Fibroblast of lung (primary cell): Measurements from ENCODE around the gene KRCC1. TPM values are rescaled to one million over a fixed set of nuclear protein-coding genes. Genes with fewer than 3 reads are reported as not detected.
"Not testable (repeated sequence)": the region's sequence is repeated elsewhere in the genome, so short reads cannot be mapped to it uniquely, and the experiment has no call there.

Experiments used
- DNase-seq, 2 donors: peaks; one replicate each; pipeline versions ENCODE4 v3.0.0 to v3.0.0-alpha.2; 2010; ENCODE audit warnings: low read depth in 2 of 2
- H2AFZ ChIP-seq: 2 replicates; pipeline ENCODE4 v1.5.1; 2012; ENCODE audit warnings: low read length, control low read depth, inconsistent platforms
- H3K27ac ChIP-seq: 2 replicates; pipeline ENCODE4 v1.5.1; 2011; ENCODE audit warnings: low read length, control low read depth; ENCODE audit not compliant: insufficient read depth
- H3K27me3 ChIP-seq: 2 replicates; pipeline ENCODE4 v1.5.1; 2011; ENCODE audit warnings: mild to moderate bottlenecking, low read length; ENCODE audit not compliant: control insufficient read depth, insufficient read depth
- H3K36me3 ChIP-seq: 2 replicates; pipeline ENCODE4 v1.5.1; 2011; ENCODE audit warnings: low read length; ENCODE audit not compliant: control insufficient read depth, insufficient read depth
- H3K4me1 ChIP-seq: 2 replicates; pipeline ENCODE4 v1.5.1; 2011; ENCODE audit warnings: low read length; ENCODE audit not compliant: control insufficient read depth, insufficient read depth; ENCODE audit errors: extremely low read depth
- H3K4me2 ChIP-seq: 2 replicates; pipeline ENCODE4 v1.5.1; 2011; ENCODE audit warnings: low read length, control low read depth; ENCODE audit not compliant: insufficient read depth; ENCODE audit errors: extremely low read depth
- H3K4me3 ChIP-seq, 4 experiments: fragments of 200-600 bp in 1 of 4; sonication (generic) in 1 of 4; replicated peaks in 1 of 4; 2 replicates each; pipeline ENCODE4 v1.5.1; 2011 to 2016; ENCODE audit warnings: low read length in 4 of 4, low read depth in 3 of 4, mild to moderate bottlenecking in 3 of 4, control low read depth in 2 of 4, inconsistent platforms in 1 of 4, mixed read lengths in 1 of 4; ENCODE audit not compliant: insufficient read depth in 1 of 4; ENCODE audit errors: control extremely low read depth in 1 of 4
- H3K79me2 ChIP-seq: 2 replicates; pipeline ENCODE4 v1.5.1; 2012; ENCODE audit warnings: mild to moderate bottlenecking, low read length, inconsistent platforms; ENCODE audit not compliant: control insufficient read depth, insufficient read depth
- H3K9ac ChIP-seq: 2 replicates; pipeline ENCODE4 v1.5.1; 2011; ENCODE audit warnings: mild to moderate bottlenecking, low read length, control low read depth; ENCODE audit not compliant: insufficient read depth
- H3K9me3 ChIP-seq: 2 replicates; pipeline ENCODE4 v1.5.1; 2012; ENCODE audit warnings: low read depth, low read length; ENCODE audit not compliant: control insufficient read depth, insufficient read depth
- H4K20me1 ChIP-seq: 2 replicates; pipeline ENCODE4 v1.5.1; 2011; ENCODE audit warnings: low read length; ENCODE audit not compliant: control insufficient read depth, insufficient read depth; ENCODE audit errors: extremely low read depth
- EZH2 ChIP-seq: IDR thresholded peaks from 2 replicates; pipeline ENCODE4 v1.5.1; 2012; ENCODE audit warnings: low read length, control low read depth, mild to moderate bottlenecking; ENCODE audit errors: missing control alignments
- polyA plus RNA-seq, 2 donors: library from polyadenylated mRNA; depleted of rRNA in 1 of 2; stranded (reverse) in 1 of 2; unstranded in 1 of 2; fragments of >200 nt; gene quantifications; 2 replicates each; pipeline ENCODE4 v1.2.1, GENCODE V29; 2011 to 2012; ENCODE audit warnings: missing spikeins in 1 of 2
- total RNA-seq: library from RNA; depleted of rRNA; stranded (reverse); fragments of >200 nt; gene quantifications from 2 replicates; pipeline ENCODE4 v1.2.1, GENCODE V29; 2014
- TF ChIP-seq, protein P1 (sequence below), 2 donors: IDR thresholded peaks in 1 of 2; conservative IDR thresholded peaks in 1 of 2; 1 replicate in 1 of 2; 2 replicates in 1 of 2; pipeline ENCODE4 v1.5.1; 2011 to 2012; ENCODE audit warnings: low read length in 2 of 2, control low read depth in 1 of 2, inconsistent platforms in 1 of 2, low read depth in 1 of 2, mild to moderate bottlenecking in 1 of 2

Gene KRCC1
- total and polyA plus RNA-seq, 2 donors (not counting 1 experiment from before 2014, with no cell fraction given): 39.3 to 44.4 TPM

DNA sequence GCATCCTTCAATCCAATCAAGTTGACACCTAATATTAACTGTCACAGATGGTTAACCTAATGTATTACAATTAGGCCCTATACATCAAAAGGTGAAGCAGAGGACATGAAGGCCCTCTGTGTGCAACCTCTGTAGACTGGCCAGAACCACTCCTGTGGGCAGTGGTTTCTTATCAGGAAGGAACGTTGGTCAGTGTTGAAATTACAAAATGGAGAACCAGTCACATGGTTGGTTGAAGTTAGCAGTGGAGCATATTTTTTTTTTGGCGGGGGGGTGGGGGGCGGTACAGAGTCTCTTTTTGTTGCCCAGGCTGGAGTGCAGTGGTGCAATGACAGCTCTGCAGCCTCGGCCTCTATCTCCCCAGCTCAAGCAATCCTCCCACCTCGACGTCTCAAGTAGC, 59.0 kb downstream of the KRCC1 start:
- Histone ChIP-seq H3K9ac (no peak overlapping the region), H3K9me3 (no peaks in the 10 kb centered on the region), H3K4me1 (no peaks in the 10 kb centered on the region), H3K4me2 (no peak overlapping the region), H3K36me3 (no peaks in the 10 kb centered on the region), H3K27me3 (no peaks in the 10 kb centered on the region), H4K20me1 (no peaks in the 10 kb centered on the region), H3K79me2 (no peaks in the 10 kb centered on the region), H2AFZ (no peak overlapping the region), H3K27ac (no peak overlapping the region), H3K4me3 (no peak overlapping the region)
- no peak for TF ChIP-seq EZH2
- TF ChIP-seq, protein P1, sequence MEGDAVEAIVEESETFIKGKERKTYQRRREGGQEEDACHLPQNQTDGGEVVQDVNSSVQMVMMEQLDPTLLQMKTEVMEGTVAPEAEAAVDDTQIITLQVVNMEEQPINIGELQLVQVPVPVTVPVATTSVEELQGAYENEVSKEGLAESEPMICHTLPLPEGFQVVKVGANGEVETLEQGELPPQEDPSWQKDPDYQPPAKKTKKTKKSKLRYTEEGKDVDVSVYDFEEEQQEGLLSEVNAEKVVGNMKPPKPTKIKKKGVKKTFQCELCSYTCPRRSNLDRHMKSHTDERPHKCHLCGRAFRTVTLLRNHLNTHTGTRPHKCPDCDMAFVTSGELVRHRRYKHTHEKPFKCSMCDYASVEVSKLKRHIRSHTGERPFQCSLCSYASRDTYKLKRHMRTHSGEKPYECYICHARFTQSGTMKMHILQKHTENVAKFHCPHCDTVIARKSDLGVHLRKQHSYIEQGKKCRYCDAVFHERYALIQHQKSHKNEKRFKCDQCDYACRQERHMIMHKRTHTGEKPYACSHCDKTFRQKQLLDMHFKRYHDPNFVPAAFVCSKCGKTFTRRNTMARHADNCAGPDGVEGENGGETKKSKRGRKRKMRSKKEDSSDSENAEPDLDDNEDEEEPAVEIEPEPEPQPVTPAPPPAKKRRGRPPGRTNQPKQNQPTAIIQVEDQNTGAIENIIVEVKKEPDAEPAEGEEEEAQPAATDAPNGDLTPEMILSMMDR (conservative IDR thresholded peaks at IDR 0.05 in 1 of 2, IDR thresholded peaks at IDR 0.05 in 1 of 2; ENCODE audit: low read depth in 1 of 2, low read length in 2 of 2): no peak
- no peak for DNase-seq

DNA sequence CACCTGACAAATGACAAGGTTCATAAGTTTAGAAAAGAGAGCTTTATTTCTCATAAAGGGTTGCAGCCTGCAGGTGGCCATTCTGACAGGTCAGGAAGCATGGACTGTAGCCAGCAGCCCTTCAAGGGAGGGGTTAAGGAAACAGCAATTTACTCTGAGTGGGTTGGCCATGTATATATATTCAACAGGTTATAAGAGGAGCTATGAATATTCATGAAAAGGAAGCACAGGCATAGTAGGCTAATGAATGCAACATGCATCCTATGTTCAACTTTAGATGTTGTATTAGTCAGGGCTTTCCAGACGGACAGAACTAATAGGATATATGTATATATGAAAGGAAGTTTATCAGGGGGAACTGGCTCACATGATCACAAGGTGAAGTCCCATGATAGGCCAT, 59.8 kb downstream of the KRCC1 start:
- H3K9ac ChIP-seq: no peak overlapping the region
- H3K4me3 ChIP-seq: no peak overlapping the region
- no peaks in the 10 kb centered on the region for H3K4me1 ChIP-seq
- no peaks in the 10 kb centered on the region for H3K9me3 ChIP-seq
- no peak overlapping the region for H3K27ac ChIP-seq
- no peak overlapping the region for H3K4me2 ChIP-seq
- no peaks in the 10 kb centered on the region for H3K79me2 ChIP-seq
- H3K27me3 ChIP-seq: no peaks in the 10 kb centered on the region
- H2AFZ ChIP-seq: no peak overlapping the region
- no peaks in the 10 kb centered on the region for H4K20me1 ChIP-seq
- DNase-seq: no peak
- H3K36me3 ChIP-seq: no peaks in the 10 kb centered on the region
- TF ChIP-seq EZH2: no peak
- TF ChIP-seq, protein P1 (conservative IDR thresholded peaks at IDR 0.05 in 1 of 2, IDR thresholded peaks at IDR 0.05 in 1 of 2; ENCODE audit: low read depth in 1 of 2, low read length in 2 of 2): no peak

DNA sequence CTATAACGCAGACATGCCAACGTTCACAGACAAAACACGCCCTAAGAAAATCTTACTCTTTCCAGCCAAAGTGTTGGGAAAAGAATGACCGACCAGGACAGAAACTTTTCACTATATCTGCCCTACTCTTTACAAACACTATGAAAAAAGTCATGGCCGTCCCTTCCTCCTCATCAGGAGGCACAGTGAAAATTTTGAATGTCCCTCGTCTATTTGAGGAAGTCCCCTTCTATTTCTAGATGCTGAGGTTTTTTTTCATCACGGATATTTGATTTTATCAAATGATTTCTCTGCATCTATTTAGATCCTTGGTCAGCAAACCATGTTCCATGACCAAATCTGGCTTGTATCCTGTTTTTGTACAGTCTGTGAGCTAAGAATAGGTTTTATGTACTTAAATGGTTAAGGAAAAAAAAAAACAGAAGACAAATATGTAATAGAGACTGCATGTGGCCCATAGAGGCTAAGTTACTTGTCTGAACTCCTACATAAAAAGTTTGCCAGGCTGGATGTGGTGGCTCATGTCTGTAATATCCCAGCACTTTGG, 61.2 kb downstream of the KRCC1 start:
- not testable (repeated sequence) for H3K27ac ChIP-seq, DNase-seq, H3K9ac ChIP-seq, H3K79me2 ChIP-seq, H2AFZ ChIP-seq, H4K20me1 ChIP-seq, H3K27me3 ChIP-seq, H3K4me2 ChIP-seq, H3K36me3 ChIP-seq, H3K9me3 ChIP-seq, H3K4me1 ChIP-seq, H3K4me3 ChIP-seq

DNA sequence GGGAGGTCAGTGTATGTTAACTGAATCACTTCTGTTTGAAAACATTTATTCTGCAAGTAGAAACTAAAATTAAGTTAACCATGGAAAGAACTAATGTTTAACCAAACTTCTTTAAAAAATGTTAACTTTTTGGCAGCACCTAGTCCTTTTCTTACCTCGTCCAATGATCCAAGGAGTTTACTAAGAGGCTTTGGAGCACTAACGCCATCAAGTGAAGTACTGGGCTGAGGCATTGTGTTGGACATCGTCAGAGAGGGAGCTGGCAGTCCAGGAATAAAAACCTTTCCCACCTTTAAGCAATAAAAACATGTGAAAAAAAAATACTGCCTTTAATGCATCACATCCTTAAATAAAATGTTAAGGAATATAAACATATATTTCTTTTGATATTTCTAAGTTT, 63.0 kb downstream of the KRCC1 start:
- DNase-seq, H3K4me3 ChIP-seq, H3K36me3 ChIP-seq, H3K9me3 ChIP-seq, H3K4me1 ChIP-seq, H4K20me1 ChIP-seq, H3K9ac ChIP-seq, H3K4me2 ChIP-seq, H2AFZ ChIP-seq, H3K79me2 ChIP-seq, H3K27ac ChIP-seq, H3K27me3 ChIP-seq: not testable (repeated sequence)

DNA sequence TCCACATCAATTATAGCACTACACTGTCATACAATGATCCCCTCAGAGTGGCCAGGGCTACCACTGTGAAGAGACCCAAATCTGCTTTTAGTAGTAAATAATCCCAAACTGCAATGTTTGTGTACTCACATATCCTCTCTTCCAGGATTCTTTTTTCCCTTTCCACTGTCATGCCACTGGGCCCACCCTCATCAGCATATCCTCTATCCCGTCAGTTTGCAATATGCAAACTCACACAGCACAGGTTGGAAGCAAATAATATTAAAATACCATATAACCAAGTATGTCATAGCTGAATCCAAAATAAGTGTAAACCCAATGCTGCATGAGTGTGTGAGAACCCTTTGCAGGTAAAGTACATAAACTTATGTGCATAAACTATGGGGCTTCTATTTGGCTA, 68.1 kb downstream of the KRCC1 start:
- H3K27ac ChIP-seq, DNase-seq, H3K36me3 ChIP-seq, H3K9ac ChIP-seq, H3K27me3 ChIP-seq, H2AFZ ChIP-seq, H3K9me3 ChIP-seq, H3K4me2 ChIP-seq, H3K79me2 ChIP-seq, H3K4me3 ChIP-seq, H3K4me1 ChIP-seq, H4K20me1 ChIP-seq: not testable (repeated sequence)
